PC-9 (cell line): ENCODE data around the gene BIK. TPM values are rescaled to one million over a fixed set of nuclear protein-coding genes. Genes with fewer than 3 reads are reported as not detected.

Experiments used
- BruUV-seq: library from RNA; stranded (reverse); fragments of 400-500 nt; replicated peaks from 2 replicates; lab custom pipeline; 2021; lab: Mats Ljungman, UMichigan
- CTCF ChIA-PET: fragments of 300-600 bp; sonication (Branson Sonifier 250); formaldehyde crosslinking; loops from one replicate; lab custom pipeline; 2022; ENCODE audit warnings: antibody characterized with exemption; lab: Charles Lee
- POLR2A ChIA-PET: fragments of 300-600 bp; sonication (Branson Sonifier 250); formaldehyde crosslinking; loops from one replicate; lab custom pipeline; 2022; ENCODE audit warnings: antibody characterized with exemption; ENCODE audit not compliant: unreplicated experiment; lab: Charles Lee
- DNase-seq, 2 experiments: peaks; one replicate each; pipeline versions ENCODE4 v3.0.0 to v3.0.0-alpha.2; 2015 to 2022; ENCODE audit warnings: mixed read lengths in 1 of 2
- H2AFZ ChIP-seq: fragments of 200-600 bp; sonication (generic); 2 replicates; pipeline ENCODE4 v1.8.1; 2017; ENCODE audit warnings: antibody characterized with exemption
- H3F3A ChIP-seq: fragments of 200-600 bp; sonication (generic); 2 replicates; pipeline ENCODE4 v1.8.1; 2017; ENCODE audit warnings: antibody characterized with exemption, mild to moderate bottlenecking, low read depth; ENCODE audit not compliant: insufficient read depth
- H3K27ac ChIP-seq: fragments of 200-600 bp; sonication (generic); 2 replicates; pipeline ENCODE4 v1.6.1; 2016; ENCODE audit warnings: mixed run types
- H3K27me3 ChIP-seq: fragments of 200-600 bp; sonication (generic); 2 replicates; pipeline ENCODE4 v1.6.1; 2016; ENCODE audit warnings: low read depth, mixed run types; ENCODE audit not compliant: insufficient read depth
- H3K36me3 ChIP-seq: fragments of 200-600 bp; sonication (generic); 2 replicates; pipeline ENCODE4 v1.6.1; 2016; ENCODE audit warnings: low read depth, mixed run types
- H3K4me1 ChIP-seq: fragments of 200-600 bp; sonication (generic); replicated peaks from 2 replicates; pipeline ENCODE4 v1.6.1; 2016; ENCODE audit warnings: mixed run types; ENCODE audit not compliant: insufficient read depth
- H3K4me2 ChIP-seq: fragments of 200-600 bp; sonication (generic); 2 replicates; pipeline ENCODE4 v1.6.1; 2017; ENCODE audit warnings: mixed run types
- H3K4me3 ChIP-seq: fragments of 200-600 bp; sonication (generic); 2 replicates; pipeline ENCODE4 v1.6.1; 2016; ENCODE audit warnings: mixed run types
- H3K79me2 ChIP-seq: fragments of 200-600 bp; sonication (generic); 2 replicates; pipeline ENCODE4 v1.6.1; 2017; ENCODE audit warnings: low read depth, mixed run types
- H3K9me2 ChIP-seq: fragments of 200-600 bp; sonication (generic); 2 replicates; pipeline ENCODE4 v1.8.1; 2017; ENCODE audit warnings: mild to moderate bottlenecking; ENCODE audit not compliant: insufficient read depth
- H3K9me3 ChIP-seq: fragments of 200-600 bp; sonication (generic); 2 replicates; pipeline ENCODE4 v1.8.1; 2016; ENCODE audit warnings: low read depth; ENCODE audit not compliant: insufficient read depth
- H4K20me1 ChIP-seq: fragments of 200-600 bp; sonication (generic); 2 replicates; pipeline ENCODE4 v1.8.1; 2017; ENCODE audit not compliant: insufficient read depth
- CTCF ChIP-seq: fragments of 200-600 bp; sonication (generic); conservative IDR thresholded peaks from 2 replicates; pipeline ENCODE4 v1.6.1; 2017; ENCODE audit warnings: mixed run types, antibody characterized with exemption, mild to moderate bottlenecking, moderate library complexity
- EZH2 ChIP-seq: fragments of 200-600 bp; sonication (generic); IDR thresholded peaks from 2 replicates; pipeline ENCODE4 v1.8.0; 2017; ENCODE audit warnings: antibody characterized with exemption, low read depth
- intact Hi-C: fragments of 100-400 bp; cut with micrococcal nuclease; formaldehyde crosslinking; loops from one replicate; pipeline ENCODE4 v1.10.0; 2022; ENCODE audit not compliant: unreplicated experiment
- total RNA-seq: library from RNA; stranded (reverse); gene quantifications from 2 replicates; pipeline ENCODE4 v1.2.3, GENCODE V29; 2021

The BIK gene
- total RNA-seq, 1 experiment from 2014 or later, result 10.6 TPM

- 0 out of 2 replicates have a peak, but pooled peaks cover 4% of the 10 kb centered on the region for H4K20me1 ChIP-seq
- peaks cover 50% of the 10 kb centered on the region for H3F3A ChIP-seq
- H3K9me2 ChIP-seq, result no peaks in the 10 kb centered on the region
- H3K36me3 ChIP-seq, result no peaks in the 10 kb centered on the region
- no peak overlapping the region for H2AFZ ChIP-seq
- no peak overlapping the region for H3K27ac ChIP-seq
- ChIA-PET CTCF (no interaction called here), POLR2A (no interaction called here)
- H3K27me3 ChIP-seq, result no peaks in the 10 kb centered on the region
- no peaks in the 10 kb centered on the region for H3K79me2 ChIP-seq
- TF ChIP-seq EZH2, result no peak
- TF ChIP-seq CTCF, result no peak
- H3K4me1 ChIP-seq, result peaks cover 34% of the 10 kb centered on the region
- BruUV-seq, result no TSS peak
- DNase-seq, result no peak
- H3K4me2 ChIP-seq, result no peak overlapping the region
- no peak overlapping the region for H3K4me3 ChIP-seq
- peaks cover 13% of the 10 kb centered on the region for H3K9me3 ChIP-seq
- intact Hi-C loops, result no loop called here
These were observed 14.1 kb upstream of the BIK start for GRCh38 chr22:43096420-43096819.

GRCh38 chr22:43098356-43098755, 12.2 kb upstream of the BIK start:
- no TSS peak for BruUV-seq
- no peaks in the 10 kb centered on the region for H3K36me3 ChIP-seq
- H3K27ac ChIP-seq, result no peak overlapping the region
- POLR2A ChIA-PET, result no interaction called here
- no peak overlapping the region for H2AFZ ChIP-seq
- peaks cover 13% of the 10 kb centered on the region for H3K9me3 ChIP-seq
- no peak overlapping the region for H3K4me2 ChIP-seq
- H3K79me2 ChIP-seq, result no peaks in the 10 kb centered on the region
- TF ChIP-seq CTCF (no peak), EZH2 (no peak)
- CTCF ChIA-PET, result interaction anchor here (0.5 kb wide), 1 partner anchor 556 kb away, joined by 6 read pairs; no protein-coding TSS in a partner anchor
- peaks cover 33% of the 10 kb centered on the region for H3K4me1 ChIP-seq
- 0 out of 2 replicates have a peak, but pooled peaks cover 4% of the 10 kb centered on the region for H4K20me1 ChIP-seq
- H3F3A ChIP-seq, result peaks cover 40% of the 10 kb centered on the region
- no peak overlapping the region for H3K4me3 ChIP-seq
- no peaks in the 10 kb centered on the region for H3K9me2 ChIP-seq
- no peaks in the 10 kb centered on the region for H3K27me3 ChIP-seq
- intact Hi-C loops, result no loop called here
- DNase-seq, result no peak

GRCh38 chr22:43099095-43099494, 11.5 kb upstream of the BIK start:
- TF ChIP-seq CTCF, result no peak
- no peak overlapping the region for H3K4me2 ChIP-seq
- no peaks in the 10 kb centered on the region for H3K79me2 ChIP-seq
- H2AFZ ChIP-seq, result no peak overlapping the region
- intact Hi-C loops, result no loop called here
- no peak overlapping the region for H3K27ac ChIP-seq
- no peak overlapping the region for H3K4me3 ChIP-seq
- H3K9me2 ChIP-seq, result no peaks in the 10 kb centered on the region
- H3F3A ChIP-seq, result peaks cover 32% of the 10 kb centered on the region
- ChIA-PET CTCF (interaction anchor here (0.5 kb wide), 1 partner anchor 557 kb away, joined by 6 read pairs; no protein-coding TSS in a partner anchor), POLR2A (interaction anchor here (0.6 kb wide), 1 partner anchor 27 kb away, joined by 15 read pairs; no protein-coding TSS in a partner anchor)
- no peaks in the 10 kb centered on the region for H3K36me3 ChIP-seq
- peaks cover 13% of the 10 kb centered on the region for H3K9me3 ChIP-seq
- H3K4me1 ChIP-seq, result peaks cover 28% of the 10 kb centered on the region
- H4K20me1 ChIP-seq, result no peaks in the 10 kb centered on the region
- no TSS peak for BruUV-seq
- DNase-seq, result no peak
- H3K27me3 ChIP-seq, result no peaks in the 10 kb centered on the region
